ENCODE measurements around the gene ZFP36.
"Not testable (repeated sequence)": the region's sequence is repeated elsewhere in the genome, so short reads cannot be mapped to it uniquely, and the experiment has no call there.

ZFP36 gene

DNA sequence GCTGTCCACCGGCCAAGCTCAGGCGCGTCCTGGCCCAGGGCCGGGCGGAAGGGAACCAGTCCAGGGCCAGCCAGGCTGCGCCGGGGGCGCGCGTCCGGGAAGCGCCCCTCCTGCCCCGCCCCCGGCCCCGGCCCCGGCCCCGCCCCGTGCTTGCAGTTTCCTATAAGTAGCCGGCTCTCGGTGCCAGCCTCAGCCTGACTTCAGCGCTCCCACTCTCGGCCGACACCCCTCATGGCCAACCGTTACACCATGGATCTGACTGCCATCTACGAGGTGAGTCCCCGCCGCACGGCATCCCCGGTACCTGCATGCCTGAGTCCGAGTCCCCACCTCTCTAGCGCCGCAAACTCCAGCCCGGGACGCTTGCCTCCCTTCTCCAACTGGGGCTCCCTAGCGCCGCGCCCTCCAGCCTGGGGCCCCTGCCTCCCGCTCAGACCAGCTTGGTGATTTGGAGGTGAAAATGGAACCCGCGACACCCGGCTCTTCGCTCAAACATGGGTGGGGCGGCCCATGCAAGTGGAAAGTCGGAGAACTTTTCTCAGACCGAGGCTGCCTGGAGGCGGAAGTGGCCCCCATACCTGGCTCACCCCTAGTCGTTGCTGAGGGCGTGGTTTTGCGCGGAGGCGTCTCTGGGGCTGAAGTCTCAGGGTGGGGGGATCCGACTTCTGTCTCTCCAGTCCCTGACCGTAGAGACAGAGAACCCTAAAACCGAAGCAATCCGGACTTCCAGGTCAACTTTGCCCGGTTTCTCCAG, at the start of gene ZFP36:
Gene ZFP36 (plus strand): TSS at position 192 of the 754 bp plus-strand sequence. CDS start 58 bp downstream, at position 250.
- H3K36me3 Mint-ChIP-seq (ENCODE audit: low read depth), result peaks cover 15% of the 10 kb centered on the region
- peaks cover 74% of the 10 kb centered on the region for H3K4me1 Mint-ChIP-seq (ENCODE audit: low read depth)
- peak within 1 kb of the TSS; percentile 84 for H3K4me3 Mint-ChIP-seq

DNA sequence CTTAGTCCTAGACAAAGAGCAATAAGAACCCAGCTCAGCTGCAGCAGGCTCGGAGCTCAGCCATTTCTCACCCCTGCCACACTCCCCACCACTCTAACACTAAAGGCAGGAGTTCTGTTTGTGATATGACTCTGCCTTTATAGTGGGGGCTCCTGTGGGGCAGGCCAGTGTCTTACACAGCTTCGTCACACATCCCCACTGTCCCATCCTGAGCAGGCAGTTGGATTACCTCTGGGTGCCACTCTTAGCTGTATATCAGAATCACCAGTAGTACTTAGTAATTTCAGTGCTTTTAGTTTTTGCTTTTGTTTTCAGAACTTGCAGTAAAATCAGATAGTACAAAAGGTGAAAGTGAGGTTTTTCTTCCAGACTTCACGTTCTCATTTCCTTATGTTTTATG, 47.6 kb upstream of the ZFP36 start:
- no peaks in the 10 kb centered on the region for H3K27me3 Mint-ChIP-seq

More for the DNA sequence above, at the start of gene ZFP36:
- H3K27ac Mint-ChIP-seq, result peak within 1 kb of the TSS; percentile 92
- no peaks in the 10 kb centered on the region for H3K9me3 Mint-ChIP-seq
- H3K27me3 Mint-ChIP-seq, result no peaks in the 10 kb centered on the region

DNA sequence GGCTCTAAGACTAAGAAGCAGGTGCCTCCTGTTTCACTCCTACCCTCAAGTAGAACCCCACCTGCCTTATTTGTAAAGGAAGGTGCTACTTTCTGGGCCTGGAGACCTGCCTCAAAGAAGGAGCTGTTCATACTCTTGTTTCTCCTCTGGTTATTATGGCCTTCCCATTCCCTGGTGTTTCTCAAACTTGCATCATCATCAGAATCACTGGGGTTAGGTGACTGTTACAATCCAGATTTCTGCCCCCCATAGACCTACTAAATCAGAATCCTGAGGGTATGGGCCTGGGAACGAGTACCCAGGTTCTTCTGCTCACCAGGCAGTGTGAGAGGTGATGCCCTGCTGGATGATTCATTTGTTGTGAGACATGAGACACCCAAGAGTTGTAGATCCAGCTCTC, 46.0 kb upstream of the ZFP36 start:
- Mint-ChIP-seq H3K4me3 (no peak overlapping the region), H3K27me3 (no peaks in the 10 kb centered on the region), H3K4me1 (ENCODE audit: low read depth) (peaks cover 5% of the 10 kb centered on the region), H3K27ac (no peak overlapping the region), H3K36me3 (ENCODE audit: low read depth) (peaks cover 52% of the 10 kb centered on the region), H3K9me3 (no peaks in the 10 kb centered on the region)

More for the DNA sequence above, 47.6 kb upstream of the ZFP36 start:
- no peak overlapping the region for H3K4me3 Mint-ChIP-seq
- peaks cover 60% of the 10 kb centered on the region for H3K36me3 Mint-ChIP-seq (ENCODE audit: low read depth)
- H3K9me3 Mint-ChIP-seq, result no peaks in the 10 kb centered on the region
- H3K27ac Mint-ChIP-seq, result no peak overlapping the region
- peaks cover 5% of the 10 kb centered on the region for H3K4me1 Mint-ChIP-seq (ENCODE audit: low read depth)

DNA sequence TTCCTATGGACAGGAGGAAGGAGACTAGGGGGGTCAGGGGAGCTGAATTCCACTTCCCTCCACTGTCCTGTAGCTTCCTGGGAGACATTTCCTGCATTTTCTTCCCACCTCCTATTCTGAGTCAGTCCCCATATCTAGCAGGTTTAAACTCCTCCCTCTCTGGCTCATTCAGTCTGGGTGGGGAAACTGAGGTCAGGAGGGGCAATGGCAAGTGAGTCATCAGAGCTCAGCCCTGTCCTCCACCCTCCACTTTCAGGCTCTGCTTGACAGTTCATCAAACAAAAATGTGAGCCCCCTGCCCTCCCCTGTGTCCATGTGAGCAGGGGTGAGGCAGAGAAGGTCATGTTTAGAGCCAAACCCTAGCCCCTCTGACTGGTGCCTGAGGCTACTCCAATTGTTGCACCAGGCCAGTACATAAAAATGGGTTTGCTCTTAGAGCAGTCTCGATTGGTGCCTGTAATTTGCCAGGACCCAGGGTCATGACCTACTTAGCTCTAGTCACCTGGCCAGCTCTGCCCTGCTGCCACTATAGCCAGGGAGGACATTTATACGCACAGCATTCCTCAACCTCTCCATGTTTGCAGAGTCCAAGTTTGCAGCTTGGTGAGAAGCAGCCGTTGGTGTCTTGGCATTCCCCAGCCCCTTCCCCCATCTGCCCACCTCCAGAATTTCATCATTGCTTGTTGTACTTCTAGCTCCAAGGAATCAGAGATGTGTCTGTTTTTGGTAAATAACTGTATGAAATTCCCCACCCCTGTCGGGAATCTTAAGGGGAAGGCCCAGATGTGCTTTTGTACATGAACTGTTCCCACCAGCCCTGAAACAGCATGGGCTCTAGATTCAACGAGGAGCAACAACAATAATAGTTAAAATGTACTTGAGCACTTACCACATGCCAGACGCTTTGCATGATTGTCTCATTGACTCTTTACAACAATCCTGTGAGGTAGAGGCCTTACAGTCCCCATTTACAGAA, 43.7 kb upstream of the ZFP36 start:
- peaks cover 36% of the 10 kb centered on the region for H3K36me3 Mint-ChIP-seq (ENCODE audit: low read depth)
- no peak overlapping the region for H3K4me3 Mint-ChIP-seq
- H3K27me3 Mint-ChIP-seq, result no peaks in the 10 kb centered on the region
- peaks cover 5% of the 10 kb centered on the region for H3K4me1 Mint-ChIP-seq (ENCODE audit: low read depth)
- H3K9me3 Mint-ChIP-seq, result no peaks in the 10 kb centered on the region
- H3K27ac Mint-ChIP-seq, result no peak overlapping the region

GRCh38 chr19:39363901-39364457, 42.7 kb upstream of the ZFP36 start:
- H3K4me1 Mint-ChIP-seq (ENCODE audit: low read depth), result peaks cover 5% of the 10 kb centered on the region
- H3K27me3 Mint-ChIP-seq, result no peaks in the 10 kb centered on the region
- H3K27ac Mint-ChIP-seq, result no peak overlapping the region
- no peak overlapping the region for H3K4me3 Mint-ChIP-seq
- peaks cover 42% of the 10 kb centered on the region for H3K36me3 Mint-ChIP-seq (ENCODE audit: low read depth)
- no peaks in the 10 kb centered on the region for H3K9me3 Mint-ChIP-seq

DNA sequence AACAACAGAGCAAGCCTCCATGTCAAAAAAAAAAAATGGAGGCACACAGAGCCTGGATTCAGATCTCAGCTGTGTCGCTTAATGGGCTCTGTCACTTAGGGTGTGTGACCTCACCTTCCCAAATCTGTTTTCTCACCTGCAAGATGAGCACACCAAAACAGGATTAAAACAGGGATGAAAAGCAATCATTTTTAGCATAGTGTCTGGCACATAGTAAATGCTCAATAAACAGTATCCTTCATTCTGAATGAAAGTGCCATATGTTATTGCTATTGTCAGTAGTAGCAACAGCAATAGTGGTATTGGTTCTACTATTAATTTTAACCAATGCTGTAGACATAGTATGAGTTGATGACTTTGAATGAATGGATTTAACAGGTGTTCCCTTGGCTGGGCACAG, 41.1 kb upstream of the ZFP36 start:
- Mint-ChIP-seq H3K4me1 (ENCODE audit: low read depth) (peaks cover 5% of the 10 kb centered on the region), H3K36me3 (ENCODE audit: low read depth) (peaks cover 38% of the 10 kb centered on the region)

GRCh38 chr19:39369200-39369599, 37.4 kb upstream of the ZFP36 start:
- Mint-ChIP-seq H3K4me3 (no peak overlapping the region), H3K4me1 (ENCODE audit: low read depth) (no peaks in the 10 kb centered on the region), H3K27ac (peak overlapping the region; percentile 16), H3K9me3 (no peaks in the 10 kb centered on the region), H3K27me3 (no peaks in the 10 kb centered on the region), H3K36me3 (ENCODE audit: low read depth) (peaks cover 38% of the 10 kb centered on the region)

More for the DNA sequence above, 41.1 kb upstream of the ZFP36 start:
- H3K9me3 Mint-ChIP-seq, result no peaks in the 10 kb centered on the region
- no peaks in the 10 kb centered on the region for H3K27me3 Mint-ChIP-seq
- H3K4me3 Mint-ChIP-seq, result no peak overlapping the region
- no peak overlapping the region for H3K27ac Mint-ChIP-seq

- no peaks in the 10 kb centered on the region for H3K27me3 Mint-ChIP-seq
- H3K4me3 Mint-ChIP-seq, result no peak overlapping the region
- no peak overlapping the region for H3K27ac Mint-ChIP-seq
- no peaks in the 10 kb centered on the region for H3K9me3 Mint-ChIP-seq
- no peaks in the 10 kb centered on the region for H3K4me1 Mint-ChIP-seq (ENCODE audit: low read depth)
- H3K36me3 Mint-ChIP-seq (ENCODE audit: low read depth), result peaks cover 41% of the 10 kb centered on the region
Measured at GRCh38 chr19:39370735-39371134, 35.9 kb upstream of the ZFP36 start.

- H3K27me3 Mint-ChIP-seq, result no peaks in the 10 kb centered on the region
- no peak overlapping the region for H3K27ac Mint-ChIP-seq
- no peaks in the 10 kb centered on the region for H3K9me3 Mint-ChIP-seq
- no peaks in the 10 kb centered on the region for H3K4me1 Mint-ChIP-seq (ENCODE audit: low read depth)
- peaks cover 50% of the 10 kb centered on the region for H3K36me3 Mint-ChIP-seq (ENCODE audit: low read depth)
- H3K4me3 Mint-ChIP-seq, result no peak overlapping the region
Measured at GRCh38 chr19:39372047-39372802, 34.4 kb upstream of the ZFP36 start.

GRCh38 chr19:39372941-39373340, 33.7 kb upstream of the ZFP36 start:
- H3K9me3 Mint-ChIP-seq, result no peaks in the 10 kb centered on the region
- H3K27me3 Mint-ChIP-seq, result no peaks in the 10 kb centered on the region
- no peak overlapping the region for H3K27ac Mint-ChIP-seq
- H3K4me3 Mint-ChIP-seq, result no peak overlapping the region
- H3K36me3 Mint-ChIP-seq (ENCODE audit: low read depth), result peaks cover 54% of the 10 kb centered on the region
- H3K4me1 Mint-ChIP-seq (ENCODE audit: low read depth), result no peaks in the 10 kb centered on the region

GRCh38 chr19:39375929-39376328, 30.7 kb upstream of the ZFP36 start:
- H3K9me3 Mint-ChIP-seq, result no peaks in the 10 kb centered on the region

GRCh38 chr19:39377373-39378362, 29.0 kb upstream of the ZFP36 start:
- H3K27me3 Mint-ChIP-seq, result no peaks in the 10 kb centered on the region
- H3K36me3 Mint-ChIP-seq (ENCODE audit: low read depth), result peaks cover 66% of the 10 kb centered on the region
- no peak overlapping the region for H3K4me3 Mint-ChIP-seq
- H3K9me3 Mint-ChIP-seq, result no peaks in the 10 kb centered on the region
- no peaks in the 10 kb centered on the region for H3K4me1 Mint-ChIP-seq (ENCODE audit: low read depth)
- no peak overlapping the region for H3K27ac Mint-ChIP-seq

More at GRCh38 chr19:39375929-39376328, 30.7 kb upstream of the ZFP36 start:
- Mint-ChIP-seq H3K27me3 (no peaks in the 10 kb centered on the region), H3K27ac (no peak overlapping the region), H3K36me3 (ENCODE audit: low read depth) (peaks cover 61% of the 10 kb centered on the region), H3K4me3 (no peak overlapping the region), H3K4me1 (ENCODE audit: low read depth) (no peaks in the 10 kb centered on the region)

DNA sequence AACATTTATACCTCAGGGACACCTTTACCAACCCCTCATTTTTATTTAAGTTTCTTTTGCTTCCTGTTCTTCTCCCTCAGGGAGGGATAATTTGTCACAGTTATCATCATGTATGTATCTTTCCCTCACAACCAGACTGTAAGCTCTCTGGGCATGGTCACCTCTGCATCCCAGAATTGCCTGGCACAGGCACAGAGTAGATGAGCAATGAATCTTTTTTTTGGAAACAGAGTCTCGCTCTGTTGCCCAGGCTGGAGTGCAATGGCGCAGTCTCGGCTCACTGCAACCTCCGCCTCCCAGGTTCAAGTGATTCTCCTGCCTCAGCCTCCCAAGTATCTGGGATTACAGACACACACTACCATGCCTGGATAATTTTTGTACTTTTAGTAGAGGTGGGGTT, 27.3 kb upstream of the ZFP36 start:
- Mint-ChIP-seq H3K27ac (peak overlapping the region; percentile 41), H3K36me3 (ENCODE audit: low read depth) (peaks cover 68% of the 10 kb centered on the region)
- H3K9me3 Mint-ChIP-seq; H3K4me3 Mint-ChIP-seq; H3K27me3 Mint-ChIP-seq; H3K4me1 Mint-ChIP-seq (ENCODE audit: low read depth): not testable (repeated sequence)
